Measurements from ENCODE around the gene GM2A. TPM values are rescaled to one million over a fixed set of nuclear protein-coding genes. Genes with fewer than 3 reads are reported as not detected.
"Not testable (repeated sequence)": the region's sequence is repeated elsewhere in the genome, so short reads cannot be mapped to it uniquely, and the experiment has no call there.

Gene GM2A
- total RNA-seq, 2 donors from 2014 or later = 21.5 to 36.4 TPM

GRCh38 chr5:151236888-151237287 lies 16.1 kb upstream of the GM2A start:
- no peak overlapping the region for H3K4me3 ChIP-seq
- H3K27me3 ChIP-seq = no peaks in the 10 kb centered on the region
- no peak for DNase-seq (ENCODE audit: low spot score)
- H3K27ac ChIP-seq = peak overlapping the region; percentile 9 to 42
- H3K9me3 ChIP-seq = no peaks in the 10 kb centered on the region
- TF ChIP-seq CTCF (IDR thresholded peaks at IDR 0.05) = no peak
- H3K36me3 ChIP-seq = no peaks in the 10 kb centered on the region
- peaks cover 0 to 38% of the 10 kb centered on the region in 2 donors for H3K4me1 ChIP-seq

- peak overlapping the region; percentile 82 to 93 for H3K27ac ChIP-seq
- no peaks in the 10 kb centered on the region for H3K27me3 ChIP-seq
- TF ChIP-seq CTCF (IDR thresholded peaks at IDR 0.05) = no peak
- H3K4me3 ChIP-seq = peak overlapping the region in 1 of 2 donors; percentile 22
- no peaks in the 10 kb centered on the region for H3K9me3 ChIP-seq
- DNase-seq (ENCODE audit: low spot score) = no peak
- H3K36me3 ChIP-seq = no peaks in the 10 kb centered on the region
- peaks cover 0 to 38% of the 10 kb centered on the region in 2 donors for H3K4me1 ChIP-seq
Measured at GRCh38 chr5:151237685-151238084, 15.3 kb upstream of the GM2A start.

- Histone ChIP-seq H3K27ac (peak overlapping the region; percentile 82 to 93), H3K27me3 (no peaks in the 10 kb centered on the region), H3K4me1 (peaks cover 0 to 38% of the 10 kb centered on the region in 2 donors), H3K4me3 (peak overlapping the region; percentile 15 to 22), H3K9me3 (no peaks in the 10 kb centered on the region), H3K36me3 (no peaks in the 10 kb centered on the region)
- TF ChIP-seq CTCF (IDR thresholded peaks at IDR 0.05) = no peak
- peak; percentile 65 for DNase-seq (ENCODE audit: low spot score)
Measured at GRCh38 chr5:151238303-151238741, 14.7 kb upstream of the GM2A start.

GRCh38 chr5:151239237-151239861 lies 13.6 kb upstream of the GM2A start:
- peak overlapping the region; percentile 15 to 22 for H3K4me3 ChIP-seq
- H3K27me3 ChIP-seq = no peaks in the 10 kb centered on the region
- peak; percentile 91 for DNase-seq (ENCODE audit: low spot score)
- TF ChIP-seq CTCF (IDR thresholded peaks at IDR 0.05) = peak; percentile 78 to 93
- H3K27ac ChIP-seq = peak overlapping the region; percentile 82 to 93
- H3K4me1 ChIP-seq = peaks cover 0 to 30% of the 10 kb centered on the region in 2 donors
- no peaks in the 10 kb centered on the region for H3K9me3 ChIP-seq
- no peaks in the 10 kb centered on the region for H3K36me3 ChIP-seq

- H3K36me3 ChIP-seq = not testable (repeated sequence)
- peaks cover 0 to 20% of the 10 kb centered on the region in 2 donors for H3K4me1 ChIP-seq
Measured at GRCh38 chr5:151240268-151240835, 12.6 kb upstream of the GM2A start.

GRCh38 chr5:151240924-151241635 lies 11.9 kb upstream of the GM2A start:
- no peak for TF ChIP-seq CTCF (IDR thresholded peaks at IDR 0.05)
- Histone ChIP-seq H3K36me3 (no peaks in the 10 kb centered on the region), H3K27me3 (no peaks in the 10 kb centered on the region), H3K4me1 (peaks cover 0 to 17% of the 10 kb centered on the region in 2 donors), H3K27ac (no peak overlapping the region), H3K4me3 (no peak overlapping the region), H3K9me3 (no peaks in the 10 kb centered on the region)
- DNase-seq (ENCODE audit: low spot score) = no peak

More at GRCh38 chr5:151240268-151240835, 12.6 kb upstream of the GM2A start:
- not testable (repeated sequence) for H3K27me3 ChIP-seq; H3K4me3 ChIP-seq; H3K9me3 ChIP-seq; DNase-seq (ENCODE audit: low spot score); H3K27ac ChIP-seq

Data from right atrium auricular region (tissue), 2 donors.